GM13977 (cell line): ENCODE data around the gene MECP2.

Experiments
- DNase-seq: peaks from one replicate; pipeline ENCODE4 v3.0.0; 2012; ENCODE audit warnings: low spot score
- CTCF ChIP-seq: IDR thresholded peaks from 2 replicates; pipeline ENCODE4 v1.5.1; 2012; ENCODE audit warnings: mild to moderate bottlenecking, control low read depth; ENCODE audit not compliant: insufficient read depth; ENCODE audit errors: extremely low read depth, missing control alignments
- in situ Hi-C: fragments of 300-500 bp; cut with MboI; formaldehyde crosslinking; loops from one replicate; pipeline ENCODE4 v1.12.0; 2022; ENCODE audit warnings: low sequenced_read_pairs, low pct_unique_long_range_greater_than_20kb, mixed read lengths, inconsistent platforms; ENCODE audit not compliant: unreplicated experiment

Gene MECP2

DNA sequence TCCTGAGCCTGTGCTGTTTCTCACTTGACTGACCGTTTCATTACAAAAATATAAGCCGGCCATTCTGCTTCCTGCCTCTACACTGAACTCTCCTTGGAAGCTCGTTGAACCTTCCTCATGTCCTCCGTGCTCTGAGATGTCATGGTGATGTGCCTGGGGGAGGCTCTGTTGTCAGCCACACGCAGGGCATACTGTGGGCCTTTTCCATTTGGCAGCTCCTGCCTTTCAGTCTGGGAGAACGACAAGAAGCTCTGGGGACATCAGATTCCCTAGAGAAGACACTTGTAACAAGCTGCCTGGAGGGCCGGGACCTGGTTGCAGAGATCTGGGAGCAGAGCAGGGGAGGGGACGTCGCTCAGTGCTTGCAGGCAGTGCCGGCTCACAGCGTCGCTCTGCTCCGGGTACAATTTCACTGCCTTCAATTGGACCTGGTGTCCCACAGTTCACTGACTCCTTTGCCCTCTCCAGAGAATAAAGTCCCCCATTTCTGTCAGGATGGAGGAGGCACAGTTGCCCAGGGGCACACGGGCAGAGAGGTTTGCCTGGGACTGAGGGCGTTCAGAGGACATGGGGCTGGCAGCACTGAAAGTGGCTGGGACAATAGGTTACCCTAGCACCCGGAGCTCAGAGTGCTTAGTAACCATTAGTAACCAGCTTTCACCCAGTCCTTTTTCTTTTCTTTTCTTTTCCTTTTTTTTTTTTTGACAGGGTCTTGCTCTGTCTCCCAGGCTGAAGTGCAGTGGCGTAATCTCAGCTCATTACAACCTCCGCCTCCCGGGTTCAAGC lies 19.1 kb upstream of the MECP2 start:
- no peak for DNase-seq
- in situ Hi-C loops: no loop called here
- TF ChIP-seq CTCF: no peak

DNA sequence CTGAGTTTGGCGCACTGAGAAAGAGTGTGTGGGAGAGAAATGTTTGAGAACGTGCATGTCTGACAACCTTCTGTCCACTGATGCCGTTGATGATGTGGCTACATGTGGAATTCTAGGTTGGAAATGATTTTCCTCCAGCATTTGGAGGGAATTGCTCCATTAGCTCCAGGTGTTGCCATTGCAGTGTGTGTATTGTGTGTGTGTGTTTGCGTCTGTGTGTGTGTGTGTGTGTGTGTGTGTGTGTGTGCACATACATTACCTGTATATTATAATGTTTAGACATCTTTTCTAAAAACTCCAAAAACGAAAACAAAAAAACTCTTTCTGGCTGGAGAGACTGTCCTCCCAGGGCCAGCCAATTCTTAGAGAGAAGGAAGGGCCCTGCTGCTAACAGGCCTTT lies 18.2 kb upstream of the MECP2 start:
- DNase-seq: no peak
- in situ Hi-C loops: no loop called here

DNA sequence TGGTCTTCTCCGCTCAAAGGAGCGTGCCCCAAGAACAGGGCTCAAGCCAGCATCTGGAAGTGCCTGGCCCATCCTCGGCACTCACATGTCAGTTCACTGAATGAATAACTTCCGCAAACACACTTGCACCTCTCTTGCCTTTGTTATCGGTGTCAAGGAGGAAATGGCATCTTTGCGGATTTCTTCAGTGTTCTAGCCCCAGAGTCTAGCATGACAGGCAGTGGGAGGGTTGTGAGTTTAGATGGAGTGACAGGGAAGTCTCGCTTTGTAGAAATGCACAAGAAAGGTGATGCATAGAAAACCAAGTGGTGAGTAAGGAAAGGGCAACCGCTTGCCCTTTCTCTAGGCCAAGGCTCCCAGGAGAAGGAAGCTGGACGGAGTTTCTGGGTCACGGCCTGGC lies 17.6 kb upstream of the MECP2 start:
- no peak for DNase-seq
- TF ChIP-seq CTCF: no peak
- in situ Hi-C loops: no loop called here

More for the DNA sequence above, 18.2 kb upstream of the MECP2 start:
- no peak for TF ChIP-seq CTCF

- in situ Hi-C loops: no loop called here
- TF ChIP-seq CTCF: no peak
- DNase-seq: no peak
Measured at GRCh38 chrX:154114652-154115051, 17.1 kb upstream of the MECP2 start.

- in situ Hi-C loops: no loop called here
- DNase-seq: no peak
- no peak for TF ChIP-seq CTCF
Measured at GRCh38 chrX:154113729-154114128, 16.2 kb upstream of the MECP2 start.

DNA sequence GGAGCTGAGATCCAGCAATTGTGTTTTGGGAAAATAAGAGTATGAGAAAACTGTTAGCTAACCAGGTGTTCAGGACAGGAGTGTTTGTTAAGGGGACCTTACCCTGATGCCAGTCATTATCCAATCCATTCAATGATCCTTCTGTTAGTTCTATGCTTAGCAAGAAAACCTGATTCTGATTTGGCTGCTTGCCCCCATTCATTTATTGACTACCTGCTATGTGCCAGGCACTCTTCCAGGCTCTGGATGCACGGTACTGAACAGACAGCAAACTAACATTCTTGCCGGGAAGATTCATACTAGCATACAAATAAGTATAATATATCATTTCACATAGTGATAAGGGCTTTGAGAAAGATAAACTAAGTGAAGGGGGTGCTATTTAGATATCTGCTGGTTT lies 1.0 kb upstream of the MECP2 start:
- no peak for TF ChIP-seq CTCF
- in situ Hi-C loops: no loop called here
- no peak for DNase-seq
